HG03066 (cell line): Measurements from ENCODE around the gene AKIRIN2.

Experiments used
- ATAC-seq: cut with Tn5 transposase; IDR thresholded peaks from one replicate; pipeline ENCODE4 v1.9.1; 2021; ENCODE audit warnings: low read depth; ENCODE audit not compliant: unreplicated experiment

The AKIRIN2 gene

GRCh38 chr6:87658516-87658915 lies 43.5 kb downstream of the AKIRIN2 start:
- ATAC-seq: no peak

- ATAC-seq: peak; percentile 84
These were observed 45.2 kb downstream of the AKIRIN2 start for GRCh38 chr6:87656857-87657256.

GRCh38 chr6:87655824-87656223 lies 46.2 kb downstream of the AKIRIN2 start:
- no peak for ATAC-seq

- no peak for ATAC-seq
These were observed 47.1 kb downstream of the AKIRIN2 start for GRCh38 chr6:87654875-87655454.

- no peak for ATAC-seq
These were observed 47.9 kb downstream of the AKIRIN2 start for GRCh38 chr6:87654122-87654521.

- no peak for ATAC-seq
These were observed 48.7 kb downstream of the AKIRIN2 start for GRCh38 chr6:87653074-87653962.

- ATAC-seq: no peak
These were observed 57.0 kb downstream of the AKIRIN2 start for GRCh38 chr6:87645080-87645479.

- no peak for ATAC-seq
These were observed 60.9 kb downstream of the AKIRIN2 start for GRCh38 chr6:87641065-87641692.

GRCh38 chr6:87639373-87639772 lies 62.7 kb downstream of the AKIRIN2 start:
- ATAC-seq: no peak

GRCh38 chr6:87637106-87637505 lies 64.9 kb downstream of the AKIRIN2 start:
- no peak for ATAC-seq

GRCh38 chr6:87636315-87636714 lies 65.7 kb downstream of the AKIRIN2 start:
- no peak for ATAC-seq

- ATAC-seq: no peak
These were observed 68.2 kb downstream of the AKIRIN2 start for GRCh38 chr6:87633851-87634250.

- ATAC-seq: no peak
These were observed 71.3 kb downstream of the AKIRIN2 start for GRCh38 chr6:87630746-87631145.

GRCh38 chr6:87628881-87629280 lies 73.2 kb downstream of the AKIRIN2 start:
- no peak for ATAC-seq

- no peak for ATAC-seq
These were observed 73.6 kb downstream of the AKIRIN2 start for GRCh38 chr6:87628424-87628823.
